Activated T-cell treated with anti-CD3 and anti-CD28 coated beads for 1 hour (primary cell): Measurements from ENCODE around the gene KIF12.

Experiments used
- DNase-seq: peaks from one replicate; pipeline ENCODE4 v3.0.0-alpha.2; 2020; ENCODE audit warnings: low read depth

Gene KIF12

DNA sequence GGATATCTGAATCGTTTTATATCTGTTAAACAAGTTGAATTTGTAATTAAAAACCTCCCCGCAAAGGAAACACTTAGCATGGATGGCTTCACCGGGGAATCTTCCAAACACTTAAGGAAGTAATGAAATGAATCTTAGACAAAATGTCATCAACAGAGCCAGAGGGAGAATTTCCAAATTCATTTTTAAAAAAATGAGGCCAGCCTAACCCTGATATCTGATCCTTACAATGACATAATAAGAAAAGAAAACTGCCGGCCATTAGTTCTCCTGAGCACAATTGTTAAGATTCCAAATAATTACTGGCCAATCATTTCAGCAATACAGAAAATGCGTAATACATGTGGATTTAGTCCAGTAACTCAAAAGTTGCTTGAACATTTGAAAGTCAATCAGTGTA lies 6.1 kb upstream of the KIF12 start:
- DNase-seq = no peak

DNA sequence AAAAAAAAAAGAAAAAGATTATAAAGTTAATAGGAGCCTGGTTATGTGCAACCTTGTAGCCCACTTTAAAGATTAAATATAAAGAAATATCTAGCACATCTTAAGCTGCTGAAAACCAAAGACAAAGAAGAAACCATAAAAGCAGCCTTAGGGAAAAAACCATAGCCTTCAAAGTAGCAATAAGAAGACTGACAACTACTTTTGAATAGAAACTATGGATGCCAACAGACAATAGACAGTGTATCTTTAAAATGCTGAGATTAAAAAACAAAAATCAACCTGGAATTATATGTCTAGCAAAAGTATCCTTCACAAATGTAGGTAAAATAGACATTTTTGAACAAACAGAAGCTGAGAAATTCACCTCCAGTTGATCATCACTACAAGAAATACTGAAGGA lies 3.4 kb upstream of the KIF12 start:
- DNase-seq = no peak

- no peak for DNase-seq
Observed at GRCh38 chr9:114100536-114100935, 1.4 kb upstream of the KIF12 start.

DNA sequence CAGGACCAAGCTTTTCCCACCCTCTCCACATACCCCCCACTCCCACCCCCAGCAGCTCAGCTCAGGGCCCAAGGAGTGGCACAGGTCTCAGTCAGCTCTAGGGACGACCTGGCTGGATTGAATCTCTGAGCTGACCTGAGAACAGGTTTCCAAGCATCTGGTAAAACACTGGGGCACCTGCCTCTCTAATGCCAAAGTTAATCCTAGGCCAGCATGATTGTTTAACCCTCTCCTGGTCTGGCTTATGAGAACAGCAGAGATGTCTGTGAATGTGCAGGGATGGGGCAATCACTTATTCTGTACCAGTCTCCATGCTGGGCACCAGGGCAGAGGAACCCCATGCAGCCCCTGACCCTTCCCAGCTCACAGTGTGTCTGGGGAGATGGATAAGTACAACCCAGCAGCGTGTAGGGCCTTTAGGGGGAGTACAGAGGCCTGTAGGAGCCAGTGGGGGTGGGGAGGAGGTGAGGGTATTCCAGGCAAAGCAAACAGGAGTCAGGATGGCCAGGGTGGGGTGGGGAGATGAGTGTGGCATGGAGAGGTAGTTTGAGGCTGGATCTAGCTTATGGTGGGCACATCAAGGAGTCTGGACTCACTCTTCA lies 678 bp upstream of the KIF12 start:
- DNase-seq = no peak

GRCh38 chr9:114098021-114098935 lies 814 bp downstream of the KIF12 start:
- DNase-seq = no peak

DNA sequence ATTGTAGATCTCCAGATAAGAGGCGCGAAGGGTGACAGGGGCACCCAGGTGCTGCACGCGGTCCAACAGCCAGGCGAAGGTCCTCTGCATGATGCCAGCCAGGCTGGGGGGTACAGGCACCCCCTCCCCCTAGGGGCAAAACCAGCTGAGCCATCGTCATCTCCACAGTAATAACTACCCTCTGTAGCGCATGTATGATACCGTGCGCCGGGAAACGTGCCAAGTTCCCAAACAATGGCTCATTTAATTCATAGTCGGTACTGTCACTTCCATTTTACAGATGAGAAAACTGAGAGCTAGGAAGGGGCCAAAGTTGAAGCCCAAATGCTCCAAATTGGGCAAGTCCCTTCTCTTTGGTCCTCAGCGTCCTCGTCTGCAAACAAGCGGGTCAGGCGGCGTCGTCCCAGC lies 1.5 kb downstream of the KIF12 start:
- no peak for DNase-seq

- no peak for DNase-seq
Observed at GRCh38 chr9:114096866-114097612, 2.1 kb downstream of the KIF12 start.

GRCh38 chr9:114096041-114096511 lies 3.0 kb downstream of the KIF12 start:
- DNase-seq = no peak

GRCh38 chr9:114094971-114095370 lies 4.1 kb downstream of the KIF12 start:
- DNase-seq = no peak

DNA sequence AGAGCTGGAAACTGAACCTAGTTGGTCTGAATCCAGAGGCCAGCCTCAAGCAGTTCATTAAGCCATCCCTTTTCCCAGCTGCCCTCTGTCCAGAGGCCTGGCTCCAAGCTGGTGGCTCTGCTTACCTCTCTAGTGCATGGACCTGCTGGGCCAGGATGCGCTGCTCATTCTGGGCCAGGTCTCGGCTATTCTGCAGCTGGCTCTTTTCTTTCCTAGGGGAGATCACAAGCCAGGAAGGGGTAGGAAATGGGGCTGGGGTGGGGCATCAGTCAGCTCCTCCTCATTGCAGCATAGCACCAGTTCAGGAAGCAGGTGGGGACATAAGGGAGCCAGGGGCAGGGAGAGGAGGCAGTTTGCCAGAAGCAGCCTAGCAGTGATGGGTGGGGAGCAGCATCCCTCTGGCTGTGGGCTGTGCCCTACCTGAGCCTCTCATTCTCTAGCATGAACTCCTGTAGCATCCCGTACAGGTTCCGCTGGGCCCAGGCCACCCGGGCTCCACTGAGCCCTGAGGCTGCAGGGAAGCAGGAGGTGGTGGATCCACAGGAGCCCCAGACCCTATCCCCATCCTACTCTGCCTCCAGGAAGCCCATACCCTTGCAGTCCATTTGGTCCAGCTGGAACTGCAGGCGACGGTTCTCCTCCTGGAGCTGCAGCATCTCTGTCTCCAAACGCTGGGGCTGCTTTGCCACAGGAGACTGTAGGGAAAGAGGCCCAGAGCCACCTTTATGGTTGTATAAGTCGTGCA lies 5.2 kb downstream of the KIF12 start:
- no peak for DNase-seq

- no peak for DNase-seq
Observed at GRCh38 chr9:114093031-114093471, 6.0 kb downstream of the KIF12 start.

GRCh38 chr9:114092336-114092735 lies 6.8 kb downstream of the KIF12 start:
- no peak for DNase-seq

GRCh38 chr9:114091711-114092110 lies 7.4 kb downstream of the KIF12 start:
- DNase-seq = no peak

DNA sequence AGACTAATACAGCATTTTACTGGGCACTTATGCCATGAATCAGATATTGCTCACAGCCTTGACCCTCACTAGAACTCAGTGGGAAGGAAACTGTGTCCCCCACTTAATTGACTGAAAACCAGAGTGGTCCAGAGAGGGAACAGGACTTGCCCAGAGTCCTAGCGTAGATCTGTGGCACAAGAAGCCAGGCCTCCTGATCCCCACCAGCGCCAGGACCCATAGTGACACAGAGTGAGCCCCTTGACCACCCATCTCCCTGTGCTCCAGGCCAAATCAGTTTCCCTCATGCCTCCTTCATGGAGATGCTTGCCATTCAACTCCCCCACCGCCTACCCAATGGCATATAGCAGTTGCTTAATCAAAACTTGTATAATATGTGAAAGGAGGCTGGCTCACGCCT lies 8.3 kb downstream of the KIF12 start:
- DNase-seq = no peak

DNA sequence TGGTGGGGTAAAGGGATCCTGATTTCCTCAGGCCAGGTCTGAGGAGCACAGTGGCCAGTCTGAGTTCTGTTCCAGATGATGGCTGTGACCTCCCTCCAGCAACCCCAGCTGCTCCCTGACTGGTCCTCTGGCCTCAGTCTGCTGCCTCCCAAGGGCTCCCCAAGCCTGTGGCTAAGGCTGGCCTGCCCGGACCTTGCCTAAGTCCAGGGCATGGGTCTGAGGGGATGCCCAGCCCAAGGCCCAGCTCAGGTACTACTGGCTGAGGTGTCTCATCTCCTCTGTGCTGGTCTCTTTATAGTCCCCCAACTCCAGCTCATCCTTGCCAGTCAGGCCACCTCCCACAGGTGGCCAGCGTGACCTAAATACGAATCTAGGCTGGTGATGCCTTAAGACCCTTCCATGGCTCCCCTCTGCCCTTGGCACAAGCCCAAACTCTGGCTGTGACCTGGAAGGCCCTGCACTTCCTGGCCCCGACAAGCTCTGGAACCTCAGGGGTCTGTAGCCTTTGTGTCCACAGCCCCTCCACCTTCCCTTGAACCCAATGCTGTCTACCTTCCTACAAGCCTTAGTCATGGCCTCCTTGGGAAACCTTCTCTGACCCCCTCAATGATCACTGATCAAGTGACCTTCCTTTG lies 9.8 kb downstream of the KIF12 start:
- no peak for DNase-seq

GRCh38 chr9:114088571-114089170 lies 10.4 kb downstream of the KIF12 start:
- DNase-seq = no peak

DNA sequence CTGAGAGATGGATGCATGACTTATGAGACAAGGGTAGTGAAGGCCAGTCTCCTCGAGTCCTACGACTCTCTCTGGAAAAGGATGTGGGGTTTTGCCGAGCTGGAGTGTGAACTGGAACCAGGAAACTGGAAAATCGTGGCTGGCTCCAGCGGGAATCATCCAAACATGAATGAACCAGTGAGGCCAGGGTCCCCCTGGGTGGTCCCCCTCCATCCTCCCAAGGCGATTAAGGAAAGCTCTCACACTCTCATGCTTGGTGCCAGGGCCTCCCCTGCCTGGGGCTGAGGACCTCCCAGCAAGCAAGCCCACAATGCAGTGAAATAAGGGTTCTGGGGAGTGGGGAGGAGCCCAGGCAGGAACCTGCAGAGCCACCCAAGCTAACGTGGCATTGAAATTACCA lies 11.4 kb downstream of the KIF12 start:
- no peak for DNase-seq

DNA sequence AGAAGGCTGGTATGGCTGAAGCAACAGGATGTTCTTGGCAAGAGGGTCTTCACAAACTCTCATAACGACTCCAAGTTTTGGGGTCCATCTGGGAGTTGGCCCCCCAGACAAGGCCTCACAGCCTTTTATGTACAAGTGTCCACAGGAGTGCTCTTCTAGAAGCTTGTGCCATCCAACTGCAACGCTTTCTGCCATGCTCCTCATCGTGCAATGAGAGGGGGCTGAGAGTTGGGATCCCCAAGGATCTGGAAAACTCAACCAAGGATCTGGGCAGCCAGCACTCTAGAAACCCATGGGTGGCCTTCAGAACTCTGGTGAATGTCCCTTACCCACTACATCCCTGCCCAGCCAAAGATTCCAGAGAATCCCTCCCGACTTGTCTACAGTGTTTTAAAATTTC lies 12.5 kb downstream of the KIF12 start:
- DNase-seq = no peak

DNA sequence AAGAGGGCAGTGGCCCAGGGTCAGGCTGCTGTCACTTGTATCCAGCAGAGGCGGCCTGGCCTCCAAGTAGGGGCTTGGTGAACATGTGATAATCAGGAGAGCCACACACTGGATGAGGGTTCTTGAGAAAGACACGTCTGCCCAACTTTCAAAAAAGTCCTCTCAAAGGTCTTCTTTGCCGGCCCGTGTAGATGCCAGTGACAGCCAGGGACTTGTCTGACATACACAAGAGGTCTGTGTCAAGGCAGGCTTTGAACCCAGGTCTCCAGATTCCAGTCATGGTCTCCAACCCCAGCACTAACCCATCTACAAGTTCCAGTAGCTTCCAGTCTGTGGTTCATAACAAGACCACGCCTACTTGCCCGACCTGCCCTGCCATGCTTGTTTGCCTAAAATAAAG lies 13.1 kb downstream of the KIF12 start:
- DNase-seq = no peak

DNA sequence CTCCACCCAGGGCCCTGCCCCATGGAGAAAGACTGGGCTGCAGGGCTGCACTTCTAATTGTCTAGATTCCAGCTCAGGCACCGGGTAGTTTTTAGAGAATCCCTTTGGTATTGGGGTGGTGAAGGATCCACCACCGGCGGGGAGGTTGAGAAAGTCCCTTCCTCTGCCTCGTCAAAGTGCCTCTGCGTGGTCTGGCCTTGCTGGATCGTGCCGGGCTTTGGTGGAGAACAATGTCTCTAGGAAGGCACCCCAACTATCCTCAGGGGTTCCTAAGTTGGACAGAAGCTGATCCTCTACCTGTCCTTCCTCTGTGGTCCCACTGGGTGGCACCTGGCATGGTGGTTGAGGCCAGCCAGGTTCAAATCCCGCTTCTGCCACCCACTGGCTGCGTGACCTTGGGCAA lies 13.7 kb downstream of the KIF12 start:
- no peak for DNase-seq
